ENCODE data around the gene ARMC5. TPM values are rescaled to one million over a fixed set of nuclear protein-coding genes. Genes with fewer than 3 reads are reported as not detected.

ARMC5 gene
- total and polyA plus RNA-seq, 7 donors = 2.4 to 11.1 (median 4.6) TPM

GRCh38 chr16:31507929-31508705 is 48.8 kb downstream of the ARMC5 start, which contains the start of gene RUSF1:
RUSF1 (minus strand) TSS chr16:31508391; CDS start chr16:31508373, 18 bp downstream.
- Histone ChIP-seq H3K27me3 (no peaks in the 10 kb centered on the region), H3K36me3 (peaks cover 0 to 9% (median 0%) of the 10 kb centered on the region in 4 donors), H3K9me3 (no peaks in the 10 kb centered on the region), H3K4me3 (peak within 1 kb of the TSS; percentile 75 to 97 (median 92)), H3K27ac (peak within 1 kb of the TSS; percentile 92 to 97 (median 94)), H3K4me1 (peaks cover 0 to 42% (median 31%) of the 10 kb centered on the region in 4 donors)
- intact Hi-C loops (cut with DNase I) = loop anchor here (1.0 to 10.0 kb wide), 3 partner anchors 35 to 367 kb away; partner anchors contain the start of genes ARMC5, TGFB1I1 and ZNF267
- TF ChIP-seq POLR2A (IDR thresholded peaks at IDR 0.05) (peak; percentile 91), EP300 (IDR thresholded peaks at IDR 0.05) (peak in 1 of 4 donors; percentile 61), POLR2AphosphoS5 (IDR thresholded peaks at IDR 0.05) (peak; percentile 92 to 97 (median 96))
- TF ChIP-seq, protein P1, sequence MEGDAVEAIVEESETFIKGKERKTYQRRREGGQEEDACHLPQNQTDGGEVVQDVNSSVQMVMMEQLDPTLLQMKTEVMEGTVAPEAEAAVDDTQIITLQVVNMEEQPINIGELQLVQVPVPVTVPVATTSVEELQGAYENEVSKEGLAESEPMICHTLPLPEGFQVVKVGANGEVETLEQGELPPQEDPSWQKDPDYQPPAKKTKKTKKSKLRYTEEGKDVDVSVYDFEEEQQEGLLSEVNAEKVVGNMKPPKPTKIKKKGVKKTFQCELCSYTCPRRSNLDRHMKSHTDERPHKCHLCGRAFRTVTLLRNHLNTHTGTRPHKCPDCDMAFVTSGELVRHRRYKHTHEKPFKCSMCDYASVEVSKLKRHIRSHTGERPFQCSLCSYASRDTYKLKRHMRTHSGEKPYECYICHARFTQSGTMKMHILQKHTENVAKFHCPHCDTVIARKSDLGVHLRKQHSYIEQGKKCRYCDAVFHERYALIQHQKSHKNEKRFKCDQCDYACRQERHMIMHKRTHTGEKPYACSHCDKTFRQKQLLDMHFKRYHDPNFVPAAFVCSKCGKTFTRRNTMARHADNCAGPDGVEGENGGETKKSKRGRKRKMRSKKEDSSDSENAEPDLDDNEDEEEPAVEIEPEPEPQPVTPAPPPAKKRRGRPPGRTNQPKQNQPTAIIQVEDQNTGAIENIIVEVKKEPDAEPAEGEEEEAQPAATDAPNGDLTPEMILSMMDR (IDR thresholded peaks at IDR 0.05) = no peak
- peak; percentile 95 for DNase-seq
- 0% methylated on average over 65 of the region's 65 CpGs for WGBS, 2 donors

- intact Hi-C loops (cut with DNase I) = loop anchor here (1.0 to 10.0 kb wide), 3 partner anchors 36 to 366 kb away; partner anchors contain the start of genes ARMC5, TGFB1I1 and ZNF267
- Histone ChIP-seq H3K27ac (peak overlapping the region; percentile 92 to 97 (median 94)), H3K36me3 (peaks cover 0 to 9% (median 0%) of the 10 kb centered on the region in 4 donors), H3K4me3 (peak overlapping the region; percentile 75 to 97 (median 92)), H3K4me1 (peaks cover 0 to 39% (median 29%) of the 10 kb centered on the region in 4 donors), H3K27me3 (no peaks in the 10 kb centered on the region), H3K9me3 (no peaks in the 10 kb centered on the region)
- DNase-seq = no peak
- WGBS, 2 donors = 14 to 15% methylated on average over 6 of the region's 6 CpGs
- TF ChIP-seq, protein P1 (IDR thresholded peaks at IDR 0.05) = no peak
- TF ChIP-seq POLR2A (IDR thresholded peaks at IDR 0.05) (no peak), POLR2AphosphoS5 (IDR thresholded peaks at IDR 0.05) (no peak), EP300 (IDR thresholded peaks at IDR 0.05) (no peak)
These were observed 49.5 kb downstream of the ARMC5 start for GRCh38 chr16:31508706-31509195.

DNA sequence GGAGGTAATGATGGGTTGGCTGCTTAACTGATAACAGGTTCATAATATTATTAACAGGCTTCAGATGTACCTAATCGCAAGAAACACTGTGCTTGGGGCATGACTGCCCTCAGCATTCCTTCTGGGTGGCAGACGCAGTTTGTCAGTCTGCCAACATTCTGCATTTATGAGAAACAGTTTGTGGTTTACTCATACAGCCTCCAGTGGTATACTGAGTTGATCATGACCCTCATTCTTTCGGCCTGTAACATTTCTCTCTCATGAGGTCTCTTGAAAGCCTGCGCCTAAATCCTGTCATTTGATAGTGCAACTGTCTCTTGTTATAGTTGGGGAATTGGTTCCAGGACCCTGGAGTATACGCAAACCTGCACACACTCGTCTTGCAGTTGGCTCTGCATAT is 53.8 kb downstream of the ARMC5 start:
- 71 to 79% methylated on average over 6 of the region's 6 CpGs for WGBS, 2 donors
- TF ChIP-seq POLR2AphosphoS5 (IDR thresholded peaks at IDR 0.05) (no peak), EP300 (IDR thresholded peaks at IDR 0.05) (no peak), POLR2A (IDR thresholded peaks at IDR 0.05) (no peak)
- TF ChIP-seq, protein P1 (IDR thresholded peaks at IDR 0.05) = no peak
- no peak overlapping the region for H3K27ac ChIP-seq
- H3K4me1 ChIP-seq = peaks cover 0 to 14% (median 11%) of the 10 kb centered on the region in 4 donors
- no peaks in the 10 kb centered on the region for H3K27me3 ChIP-seq
- no peaks in the 10 kb centered on the region for H3K36me3 ChIP-seq
- no peaks in the 10 kb centered on the region for H3K9me3 ChIP-seq
- intact Hi-C loops (cut with DNase I) = no loop called here
- no peak for DNase-seq
- no peak overlapping the region for H3K4me3 ChIP-seq

GRCh38 chr16:31513884-31514283 is 54.6 kb downstream of the ARMC5 start:
- H3K9me3 ChIP-seq = no peaks in the 10 kb centered on the region
- intact Hi-C loops (cut with DNase I) = no loop called here

More at GRCh38 chr16:31513884-31514283, 54.6 kb downstream of the ARMC5 start:
- DNase-seq = no peak
- peaks cover 0 to 14% (median 11%) of the 10 kb centered on the region in 4 donors for H3K4me1 ChIP-seq
- TF ChIP-seq, protein P1 (IDR thresholded peaks at IDR 0.05) = no peak
- no peak for TF ChIP-seq EP300 (IDR thresholded peaks at IDR 0.05)
- no peak for TF ChIP-seq POLR2A (IDR thresholded peaks at IDR 0.05)
- no peak for TF ChIP-seq POLR2AphosphoS5 (IDR thresholded peaks at IDR 0.05)
- H3K27ac ChIP-seq = no peak overlapping the region
- H3K36me3 ChIP-seq = no peaks in the 10 kb centered on the region
- H3K27me3 ChIP-seq = no peaks in the 10 kb centered on the region
- no peak overlapping the region for H3K4me3 ChIP-seq

Other genes with a start within 250 kb of the ARMC5 start
- gene TRIM72, start 245.4 kb upstream of the ARMC5 start, total RNA-seq = under 1 TPM in 3 of 4 donors, not detected in 1; under 0.01 to 0.27 (median under 0.01) TPM
- gene TRIM72, start 245.4 kb upstream of the ARMC5 start, polyA plus RNA-seq = under 1 TPM; under 0.01 to 0.07 (median under 0.01) TPM
- not detected for gene PYDC1, start 242.4 kb upstream of the ARMC5 start, total RNA-seq
- under 1 TPM in 1 of 3 donors, not detected in 2; 0.16 TPM for gene PYDC1, start 242.4 kb upstream of the ARMC5 start, polyA plus RNA-seq
- gene ITGAM, start 199.5 kb upstream of the ARMC5 start, total RNA-seq = 10 to 100 TPM in 3 of 4 donors, 1 to 10 TPM in 1; 6.4 to 15.1 (median 12.0) TPM
- 1 to 10 TPM; 1.2 to 6.1 (median 1.8) TPM for gene ITGAM, start 199.5 kb upstream of the ARMC5 start, polyA plus RNA-seq
- 1 to 10 TPM in 2 of 4 donors, under 1 TPM in 2; 0.66 to 3.8 (median 1.8) TPM for gene ITGAX, start 104.3 kb upstream of the ARMC5 start, total RNA-seq
- gene ITGAX, start 104.3 kb upstream of the ARMC5 start, polyA plus RNA-seq = 1 to 10 TPM in 2 of 3 donors, under 1 TPM in 1; 0.60 to 7.6 (median 1.8) TPM
- not detected for gene ITGAD, start 66.2 kb upstream of the ARMC5 start, total RNA-seq
- under 1 TPM in 1 of 3 donors, not detected in 2; 0.22 TPM for gene ITGAD, start 66.2 kb upstream of the ARMC5 start, polyA plus RNA-seq
- not detected for gene COX6A2, start 31.1 kb upstream of the ARMC5 start, total RNA-seq
- 1 to 10 TPM in 1 of 3 donors, under 1 TPM in 1, not detected in 1; 0.32 to 4.8 TPM for gene COX6A2, start 31.1 kb upstream of the ARMC5 start, polyA plus RNA-seq
- 1 to 10 TPM in 3 of 4 donors, under 1 TPM in 1; 0.36 to 5.3 (median 1.1) TPM for gene ZNF843, start 16.7 kb upstream of the ARMC5 start, total RNA-seq
- gene ZNF843, start 16.7 kb upstream of the ARMC5 start, polyA plus RNA-seq = 1 to 10 TPM in 1 of 3 donors, under 1 TPM in 1, not detected in 1; 0.22 to 1.8 TPM
- 100 to 1,000 TPM; 124 to 339 (median 205) TPM for gene TGFB1I1, start 12.7 kb downstream of the ARMC5 start, total RNA-seq
- 10 to 100 TPM; 10.4 to 31.2 (median 21.0) TPM for gene TGFB1I1, start 12.7 kb downstream of the ARMC5 start, polyA plus RNA-seq
- gene SLC5A2, start 23.6 kb downstream of the ARMC5 start, total RNA-seq = 1 to 10 TPM in 1 of 4 donors, under 1 TPM in 3; 0.49 to 1.1 (median 0.70) TPM
- 1 to 10 TPM in 2 of 3 donors, under 1 TPM in 1; 0.60 to 1.9 (median 1.2) TPM for gene SLC5A2, start 23.6 kb downstream of the ARMC5 start, polyA plus RNA-seq
- gene RUSF1, start 48.9 kb downstream of the ARMC5 start, total RNA-seq = 10 to 100 TPM; 31.6 to 67.0 (median 37.2) TPM
- 10 to 100 TPM in 2 of 3 donors, 1 to 10 TPM in 1; 7.9 to 64.0 (median 12.6) TPM for gene RUSF1, start 48.9 kb downstream of the ARMC5 start, polyA plus RNA-seq
- not detected for gene AHSP, start 68.4 kb downstream of the ARMC5 start, total RNA-seq
- gene AHSP, start 68.4 kb downstream of the ARMC5 start, polyA plus RNA-seq = not detected

All from sigmoid colon (tissue), 7 donors.